OCI-LY7 (cell line): Measurements from ENCODE around the gene PDCL2.
"Not testable (repeated sequence)": the region's sequence is repeated elsewhere in the genome, so short reads cannot be mapped to it uniquely, and the experiment has no call there.

Experiments used
- CTCF ChIP-seq: fragments of 200-600 bp; sonication (generic); conservative IDR thresholded peaks from 2 replicates; pipeline ENCODE4 v1.5.1; 2014; ENCODE audit warnings: mild to moderate bottlenecking, antibody characterized with exemption, low read length, moderate library complexity, mixed read lengths
- EZH2phosphoT487 ChIP-seq: fragments of 200-600 bp; sonication (generic); IDR thresholded peaks from 2 replicates; pipeline ENCODE4 v1.6.1; 2018; ENCODE audit warnings: low read depth, borderline replicate concordance, mild to moderate bottlenecking, mixed run types, antibody characterized with exemption, low read length, moderate library complexity, mixed read lengths

GRCh38 chr4:55551964-55552363 is 40.1 kb downstream of the PDCL2 start:
- not testable (repeated sequence) for TF ChIP-seq CTCF, EZH2phosphoT487
